Measurements from ENCODE around the gene TPD52L1. TPM values are rescaled to one million over a fixed set of nuclear protein-coding genes. Genes with fewer than 3 reads are reported as not detected.

Gene TPD52L1
- total and polyA plus RNA-seq, 2 donors (not counting 1 experiment from before 2014, with no cell fraction given): not detected

GRCh38 chr6:125195526-125195925, 42.0 kb downstream of the TPD52L1 start:
- no peaks in the 10 kb centered on the region for H3K9me3 ChIP-seq (ENCODE audit: control extremely low read depth in 1 of 3, control insufficient read depth in 2 of 3, insufficient read depth in 1 of 3, low read length in 2 of 3)
- no peak overlapping the region for H3K27ac ChIP-seq (ENCODE audit: low read length in 2 of 2)

GRCh38 chr6:125196613-125197012, 43.0 kb downstream of the TPD52L1 start:
- ChIA-PET POLR2A (no interaction called here), CTCF (no interaction called here)
- WGBS (ENCODE audit: insufficient coverage): no CpG with 5 or more reads among the region's 3 CpGs
- Mint-ChIP-seq H3K9me3 (ENCODE audit: insufficient read depth) (no peaks in the 10 kb centered on the region), H3K4me3 (no peak overlapping the region), H3K4me1 (no peaks in the 10 kb centered on the region), H3K27me3 (peaks cover 5% of the 10 kb centered on the region), H3K27ac (no peak overlapping the region)
- Histone ChIP-seq H3K9ac (ENCODE audit: low read length) (no peak overlapping the region), H3K27me3 (replicated peaks in 1 of 4; ENCODE audit: control extremely low read depth in 1 of 4, control insufficient read depth in 3 of 4, insufficient read depth in 4 of 4, low read length in 3 of 4) (no peaks in the 10 kb centered on the region), H3K79me2 (ENCODE audit: control insufficient read depth, insufficient read depth, low read length) (no peaks in the 10 kb centered on the region), H3K27ac (ENCODE audit: low read length in 2 of 2) (no peak overlapping the region), H4K20me1 (ENCODE audit: control insufficient read depth, insufficient read depth, low read length, poor library complexity, severe bottlenecking) (no peaks in the 10 kb centered on the region), H3K36me3 (replicated peaks in 1 of 2; ENCODE audit: control extremely low read depth in 1 of 2, control insufficient read depth in 1 of 2, extremely low read depth in 1 of 2, insufficient read depth in 2 of 2, low read length in 1 of 2) (no peaks in the 10 kb centered on the region), H3K4me2 (replicated peaks; ENCODE audit: low read depth, low read length, poor library complexity, severe bottlenecking) (no peak overlapping the region), H2AFZ (ENCODE audit: insufficient read depth, low read depth, low read length, poor library complexity, severe bottlenecking) (no peak overlapping the region), H3K9me3 (ENCODE audit: control extremely low read depth in 1 of 3, control insufficient read depth in 2 of 3, insufficient read depth in 1 of 3, low read length in 2 of 3) (no peaks in the 10 kb centered on the region), H3K4me1 (ENCODE audit: control insufficient read depth in 2 of 2, insufficient read depth in 2 of 2, low read length in 2 of 2) (no peaks in the 10 kb centered on the region), H3K4me3 (ENCODE audit: control extremely low read depth in 1 of 5, extremely low read depth in 1 of 5, insufficient read depth in 1 of 5, low read depth in 2 of 5, low read length in 4 of 5) (no peak overlapping the region)
- ATAC-seq (ENCODE audit: low read depth) (no peak), DNase-seq (no peak)
- intact Hi-C loops (cut with micrococcal nuclease): no loop called here
- TF ChIP-seq CTCF (IDR thresholded peaks at IDR 0.05): no peak
- TF ChIP-seq EZH2 (IDR thresholded peaks at IDR 0.05; ENCODE audit: borderline replicate concordance, insufficient read depth, low read depth, low read length, poor library complexity, severe bottlenecking): no peak

More at GRCh38 chr6:125195526-125195925, 42.0 kb downstream of the TPD52L1 start:
- no peak overlapping the region for H2AFZ ChIP-seq (ENCODE audit: insufficient read depth, low read depth, low read length, poor library complexity, severe bottlenecking)
- intact Hi-C loops (cut with micrococcal nuclease): no loop called here
- H3K4me1 Mint-ChIP-seq: no peaks in the 10 kb centered on the region
- H3K36me3 ChIP-seq (replicated peaks in 1 of 2; ENCODE audit: control extremely low read depth in 1 of 2, control insufficient read depth in 1 of 2, extremely low read depth in 1 of 2, insufficient read depth in 2 of 2, low read length in 1 of 2): no peaks in the 10 kb centered on the region
- ChIA-PET POLR2A (no interaction called here), CTCF (no interaction called here)
- H3K27me3 Mint-ChIP-seq: peaks cover 10% of the 10 kb centered on the region
- H3K4me3 Mint-ChIP-seq: no peak overlapping the region
- H3K9ac ChIP-seq (ENCODE audit: low read length): no peak overlapping the region
- no peak for DNase-seq
- no peaks in the 10 kb centered on the region for H3K9me3 Mint-ChIP-seq (ENCODE audit: insufficient read depth)
- no peak overlapping the region for H3K4me3 ChIP-seq (ENCODE audit: control extremely low read depth in 1 of 5, extremely low read depth in 1 of 5, insufficient read depth in 1 of 5, low read depth in 2 of 5, low read length in 4 of 5)
- no peaks in the 10 kb centered on the region for H4K20me1 ChIP-seq (ENCODE audit: control insufficient read depth, insufficient read depth, low read length, poor library complexity, severe bottlenecking)
- no peaks in the 10 kb centered on the region for H3K27me3 ChIP-seq (replicated peaks in 1 of 4; ENCODE audit: control extremely low read depth in 1 of 4, control insufficient read depth in 3 of 4, insufficient read depth in 4 of 4, low read length in 3 of 4)
- no peaks in the 10 kb centered on the region for H3K79me2 ChIP-seq (ENCODE audit: control insufficient read depth, insufficient read depth, low read length)
- ATAC-seq (ENCODE audit: low read depth): no peak
- no peak overlapping the region for H3K4me2 ChIP-seq (replicated peaks; ENCODE audit: low read depth, low read length, poor library complexity, severe bottlenecking)
- WGBS (ENCODE audit: insufficient coverage): 100% methylated on average over 3 of the region's 3 CpGs
- TF ChIP-seq CTCF (IDR thresholded peaks at IDR 0.05) (no peak), EZH2 (IDR thresholded peaks at IDR 0.05; ENCODE audit: borderline replicate concordance, insufficient read depth, low read depth, low read length, poor library complexity, severe bottlenecking) (no peak)
- H3K27ac Mint-ChIP-seq: no peak overlapping the region
- no peaks in the 10 kb centered on the region for H3K4me1 ChIP-seq (ENCODE audit: control insufficient read depth in 2 of 2, insufficient read depth in 2 of 2, low read length in 2 of 2)
